GM18505 (cell line): ENCODE measurements around the gene PRPSAP1.
"Not testable (repeated sequence)": the region's sequence is repeated elsewhere in the genome, so short reads cannot be mapped to it uniquely, and the experiment has no call there.

ENCODE experiments used
- ATAC-seq: cut with Tn5 transposase; IDR thresholded peaks from one replicate; pipeline ENCODE4 v1.9.1; 2021; ENCODE audit not compliant: unreplicated experiment
- POLR2A ChIP-seq: IDR thresholded peaks from 4 replicates; pipeline ENCODE4 v1.6.1; 2011; ENCODE audit warnings: borderline replicate concordance; ENCODE audit not compliant: insufficient read depth, insufficient read length; ENCODE audit errors: extremely low read depth

Gene PRPSAP1

GRCh38 chr17:76354747-76355310, 1.1 kb upstream of the PRPSAP1 start:
- no peak for ATAC-seq
- no peak for TF ChIP-seq POLR2A

GRCh38 chr17:76354317-76354729, 607 bp upstream of the PRPSAP1 start:
- no peak for TF ChIP-seq POLR2A

GRCh38 chr17:76353004-76353598, 615 bp downstream of the PRPSAP1 start:
- peak; percentile 16 for ATAC-seq
- no peak for TF ChIP-seq POLR2A

More at GRCh38 chr17:76354317-76354729, 607 bp upstream of the PRPSAP1 start:
- ATAC-seq, result peak; percentile 3

- no peak for TF ChIP-seq POLR2A
- no peak for ATAC-seq
Observed at GRCh38 chr17:76351526-76352071, 2.1 kb downstream of the PRPSAP1 start.

GRCh38 chr17:76350463-76350862, 3.3 kb downstream of the PRPSAP1 start:
- no peak for TF ChIP-seq POLR2A
- ATAC-seq, result no peak

GRCh38 chr17:76346936-76347335, 6.8 kb downstream of the PRPSAP1 start:
- not testable (repeated sequence) for ATAC-seq

- no peak for TF ChIP-seq POLR2A
- ATAC-seq, result no peak
Observed at GRCh38 chr17:76345377-76345974, 8.2 kb downstream of the PRPSAP1 start.

- ATAC-seq, result no peak
- no peak for TF ChIP-seq POLR2A
Observed at GRCh38 chr17:76343106-76343505, 10.6 kb downstream of the PRPSAP1 start.

GRCh38 chr17:76341301-76341700, 12.4 kb downstream of the PRPSAP1 start:
- TF ChIP-seq POLR2A, result no peak
- ATAC-seq, result no peak

- no peak for ATAC-seq
- TF ChIP-seq POLR2A, result no peak
Observed at GRCh38 chr17:76337413-76337777, 16.3 kb downstream of the PRPSAP1 start.

GRCh38 chr17:76336756-76337412, 16.8 kb downstream of the PRPSAP1 start:
- TF ChIP-seq POLR2A, result no peak
- no peak for ATAC-seq

GRCh38 chr17:76335716-76336381, 17.9 kb downstream of the PRPSAP1 start:
- TF ChIP-seq POLR2A, result no peak
- no peak for ATAC-seq
